GM12873 (cell line): ENCODE measurements around the gene DEF6.

Experiments used
- CTCF ChIP-seq: IDR thresholded peaks from 2 replicates; pipeline ENCODE4 v1.5.1; 2012; ENCODE audit warnings: low read depth, mild to moderate bottlenecking, moderate library complexity, low read length, control low read depth; ENCODE audit not compliant: insufficient read depth; ENCODE audit errors: missing control alignments

Gene DEF6

GRCh38 chr6:35363293-35363750 lies 65.7 kb downstream of the DEF6 start:
- no peak for TF ChIP-seq CTCF

- no peak for TF ChIP-seq CTCF
These were observed 68.1 kb downstream of the DEF6 start for GRCh38 chr6:35365594-35366203.

GRCh38 chr6:35366204-35366596 lies 68.6 kb downstream of the DEF6 start:
- no peak for TF ChIP-seq CTCF

GRCh38 chr6:35367646-35368037 lies 70.0 kb downstream of the DEF6 start:
- TF ChIP-seq CTCF = no peak

- no peak for TF ChIP-seq CTCF
These were observed 70.6 kb downstream of the DEF6 start for GRCh38 chr6:35368038-35368887.

- no peak for TF ChIP-seq CTCF
These were observed 72.6 kb downstream of the DEF6 start for GRCh38 chr6:35370124-35370741.
